Measurements from ENCODE around the gene DMWD.
A peak's percentile ranks its signal among the peaks of the same experiment; 100 is the strongest.
"Not testable (repeated sequence)": the region's sequence is repeated elsewhere in the genome, so short reads cannot be mapped to it uniquely, and the experiment has no call there.

Gene DMWD

DNA sequence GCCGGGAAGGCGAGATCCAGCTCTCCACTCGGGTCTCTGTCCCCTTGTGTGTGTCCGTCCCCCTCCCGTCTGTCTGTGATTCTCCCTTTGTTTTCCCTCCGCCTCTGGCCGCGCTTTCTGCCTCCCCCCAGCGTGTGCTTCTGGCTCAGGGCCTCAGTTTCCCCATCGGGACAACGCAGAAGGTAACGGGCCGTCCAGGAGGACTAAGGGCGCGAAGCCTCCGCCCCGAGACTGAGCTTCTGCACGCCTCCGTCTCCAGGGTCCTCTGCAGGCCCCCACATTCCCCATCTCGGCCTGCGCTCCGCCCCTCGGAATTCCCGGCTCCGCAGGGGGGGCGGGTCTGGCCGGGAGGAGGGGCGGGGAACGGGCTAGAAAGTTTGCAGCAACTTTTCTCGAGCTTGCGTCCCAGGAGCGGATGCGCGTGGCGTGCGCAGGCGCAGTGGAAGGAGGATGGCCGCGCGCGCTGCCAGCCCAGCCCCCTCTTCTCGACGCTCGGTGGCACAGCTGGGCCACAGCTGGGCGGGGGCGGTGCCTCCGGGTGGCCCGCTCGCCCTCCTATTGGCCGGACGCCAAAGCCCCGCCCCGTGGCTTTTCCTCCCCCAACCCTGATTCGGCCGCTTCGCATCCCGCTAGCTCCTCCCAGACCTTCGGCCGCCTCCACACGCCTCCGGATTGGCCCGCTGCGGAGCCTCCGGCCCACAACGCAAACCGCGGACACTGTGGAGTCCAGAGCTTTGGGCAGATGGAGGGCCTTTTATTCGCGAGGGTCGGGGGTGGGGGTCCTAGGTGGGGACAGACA, 23.5 kb downstream of the DMWD start, which contains the start of gene SIX5:
Gene SIX5 (minus strand): TSS at position 269 of the 799 bp plus-strand sequence. CDS start 408 bp downstream, outside the sequence.
- DNase-seq = peak; percentile 91

DNA sequence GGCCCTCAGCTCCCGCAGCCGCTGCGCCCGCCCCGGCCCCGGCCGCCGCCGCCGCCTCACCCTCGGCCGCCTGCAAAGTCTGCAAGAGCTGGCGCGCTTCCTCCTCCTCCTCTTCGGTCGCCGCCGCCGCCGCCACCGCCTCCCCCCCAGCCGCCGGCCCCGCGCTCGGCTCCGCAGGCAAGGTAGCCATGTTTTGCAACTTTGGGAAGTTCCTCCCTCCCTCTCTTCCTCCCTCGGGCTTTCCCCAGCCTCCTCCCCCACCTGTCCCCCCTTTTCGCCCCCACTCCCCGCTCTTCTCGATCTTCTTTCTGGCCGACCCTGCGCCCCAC, 24.0 kb downstream of the DMWD start:
- DNase-seq = peak; percentile 38

DNA sequence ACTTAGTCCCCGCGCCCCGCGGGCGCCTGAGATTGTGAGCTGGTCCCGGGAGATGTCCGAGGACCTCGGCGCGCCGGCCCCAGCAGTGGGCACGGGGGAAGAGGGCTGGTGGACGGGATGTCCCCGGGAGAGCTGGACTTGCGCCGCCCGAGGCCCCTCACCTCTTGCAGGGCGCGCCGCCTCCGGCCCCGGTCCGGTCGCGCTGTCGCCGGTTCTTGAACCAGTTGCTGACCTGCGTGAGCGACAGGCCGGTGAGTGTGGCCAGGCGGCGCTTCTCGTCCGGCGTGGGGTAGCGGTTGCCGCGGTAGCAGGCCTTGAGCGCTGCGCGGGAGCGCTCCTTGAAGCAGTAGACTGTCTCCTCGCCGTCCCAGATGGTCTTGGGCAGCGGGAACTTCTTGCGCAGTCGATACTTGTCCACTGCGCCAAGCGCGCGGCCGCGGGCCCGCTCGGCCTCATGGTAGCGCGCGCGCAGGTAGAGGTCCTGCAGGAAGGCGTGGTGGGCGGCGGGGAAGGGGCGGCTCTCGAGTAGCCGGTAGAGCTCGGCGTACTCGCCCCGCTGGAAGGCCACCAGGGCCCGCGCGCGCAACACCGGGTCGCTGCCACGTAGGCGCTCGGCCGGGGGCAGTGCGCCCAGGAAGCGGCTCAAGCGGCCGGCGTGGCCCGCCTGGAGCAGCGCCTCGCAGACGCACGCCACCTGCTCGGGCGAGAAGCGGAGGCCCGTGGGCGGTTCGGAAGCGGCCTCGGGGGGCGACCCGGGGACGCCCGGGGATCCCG, 24.6 kb downstream of the DMWD start:
- DNase-seq = no peak

DNA sequence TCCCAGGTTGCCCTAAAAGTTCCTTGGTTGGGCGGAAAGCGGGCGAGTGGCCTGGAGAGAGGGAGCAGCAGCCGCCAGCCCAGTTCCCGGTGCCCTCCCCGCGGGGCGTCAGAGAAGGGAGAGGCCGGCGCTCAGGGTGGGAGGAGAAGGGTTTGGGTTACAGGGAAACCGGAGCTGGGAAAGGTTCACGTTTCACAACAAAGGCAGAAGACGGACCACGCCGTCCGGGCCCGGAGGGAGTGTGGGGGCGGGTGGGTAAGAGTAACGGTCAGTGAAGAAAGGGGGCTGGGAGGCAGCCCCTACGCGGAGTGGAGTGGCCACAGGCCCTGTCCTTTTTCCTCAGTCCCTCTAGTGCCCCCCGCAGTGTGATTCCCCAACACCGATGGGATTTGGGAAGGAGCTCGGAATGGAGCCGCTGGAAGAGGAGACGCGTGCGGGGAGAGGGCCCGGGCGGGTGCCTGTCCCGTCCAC, 25.2 kb downstream of the DMWD start:
- no peak for DNase-seq

DNA sequence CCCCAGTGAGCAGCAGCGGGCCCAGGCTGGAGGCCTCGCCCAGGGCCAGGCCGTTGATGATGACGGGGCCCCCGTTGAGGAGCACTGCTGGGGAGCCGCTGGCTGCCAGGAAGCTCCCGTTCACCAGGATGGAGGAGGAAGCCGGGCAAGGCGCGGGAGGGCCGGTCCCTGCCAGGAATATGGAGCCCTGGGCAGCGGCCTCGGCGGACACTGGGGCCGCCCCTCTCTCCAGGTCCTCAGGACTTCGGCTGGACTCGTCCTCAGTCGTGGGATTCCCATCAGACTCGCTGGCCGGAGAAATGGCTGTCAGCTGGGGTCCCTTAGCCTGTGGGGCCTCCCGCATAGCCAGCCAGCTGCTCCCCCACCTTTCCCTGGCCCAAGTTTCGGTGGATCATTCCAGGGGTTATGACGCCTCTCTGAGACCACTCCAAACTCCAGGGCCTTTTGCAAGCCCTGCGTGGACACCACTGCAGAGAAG, 25.7 kb downstream of the DMWD start:
- no peak for DNase-seq

DNA sequence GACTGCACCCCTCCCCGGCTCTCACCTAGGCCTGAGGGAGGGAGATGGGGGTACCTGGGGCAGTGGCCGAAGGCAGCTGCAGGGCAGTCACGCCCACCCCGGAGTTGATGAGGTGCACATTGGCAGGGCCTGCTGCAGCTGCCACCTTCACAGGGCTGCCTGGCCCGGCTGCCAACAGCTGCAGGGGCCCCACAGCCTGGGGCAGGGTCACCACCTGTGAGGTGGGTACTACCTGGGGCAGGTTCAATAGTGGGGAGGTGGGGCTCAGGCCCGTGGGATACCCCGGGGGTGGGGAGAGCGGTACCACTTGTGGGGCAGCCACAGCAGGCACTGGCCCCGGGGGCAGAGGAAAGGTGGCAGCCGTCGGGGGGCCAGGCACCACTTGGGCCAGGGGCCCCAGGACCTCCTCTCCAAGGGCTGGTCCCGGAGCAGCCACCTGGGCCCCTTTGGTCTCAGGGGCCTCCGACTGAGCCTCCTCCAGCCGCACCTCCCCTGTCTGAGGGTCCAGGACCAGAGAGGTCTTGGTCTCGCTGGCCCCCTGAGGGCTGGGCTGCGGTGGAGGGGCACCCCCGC, 26.3 kb downstream of the DMWD start:
- DNase-seq = no peak

DNA sequence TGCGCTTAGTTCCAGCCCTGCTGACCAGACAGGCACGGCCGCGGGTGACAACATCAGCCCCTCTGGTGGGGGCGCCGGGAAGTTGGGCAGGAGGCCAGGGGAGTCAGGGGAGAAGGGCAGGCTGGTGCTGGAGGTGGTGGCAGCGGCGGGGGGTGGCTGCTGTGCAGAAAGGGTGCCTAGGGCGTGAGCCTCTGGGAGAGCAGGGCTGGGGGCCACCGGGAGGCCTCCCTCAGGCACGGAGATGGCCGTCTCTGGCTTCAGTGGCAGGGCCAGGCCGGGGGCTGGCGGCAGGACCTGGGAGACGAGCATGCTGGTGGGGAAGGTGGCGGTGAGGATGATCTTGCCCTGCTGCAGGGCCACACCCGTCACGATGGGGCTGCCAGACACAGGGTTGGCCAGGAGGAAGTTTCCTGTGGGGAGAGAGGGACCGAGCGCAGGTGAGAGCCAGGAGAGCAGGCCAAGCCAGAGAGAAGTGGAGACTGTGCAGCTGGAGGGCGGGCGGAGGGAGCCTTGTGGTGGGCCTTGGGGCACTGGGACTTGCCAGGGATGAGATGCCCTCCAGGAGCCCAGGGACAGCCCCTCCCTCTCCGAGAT, 26.8 kb downstream of the DMWD start:
- no peak for DNase-seq

DNA sequence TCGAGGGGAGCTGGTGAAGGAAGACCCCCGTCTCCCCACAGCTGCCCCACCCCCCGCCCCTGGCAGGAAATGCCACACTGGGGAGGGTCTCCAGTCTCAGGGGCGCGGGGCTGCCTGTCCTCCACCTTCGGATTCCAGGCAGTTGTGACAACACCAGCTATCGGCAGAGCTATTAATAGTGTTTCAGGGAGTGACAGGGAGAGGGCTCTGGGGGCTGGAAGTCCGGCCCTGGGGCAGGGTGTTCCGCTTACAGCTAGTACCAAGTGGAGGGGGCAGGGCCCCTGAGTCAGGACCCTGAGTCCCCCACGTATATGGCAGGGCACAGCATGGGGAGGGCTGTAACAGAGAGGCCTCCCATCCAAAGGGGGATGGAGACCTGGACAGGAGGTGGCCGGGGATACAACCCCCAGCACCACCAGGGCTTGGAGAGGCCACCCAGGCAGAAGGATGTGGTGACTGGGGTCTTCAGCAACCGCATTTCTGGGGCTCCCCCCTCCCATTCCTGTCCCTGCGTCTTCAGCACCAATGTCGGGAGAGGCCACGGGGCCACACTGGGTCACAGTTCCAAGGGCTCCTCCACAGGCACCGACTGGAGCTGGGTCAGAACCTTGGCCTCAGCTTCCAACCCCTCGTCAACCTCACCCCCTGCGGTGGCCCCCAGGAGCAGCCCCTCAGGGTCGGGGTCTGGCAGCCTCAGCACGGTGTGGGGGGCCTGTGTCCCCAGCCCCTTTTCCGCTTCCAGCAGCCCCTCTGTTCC, 27.5 kb downstream of the DMWD start:
- no peak for DNase-seq

DNA sequence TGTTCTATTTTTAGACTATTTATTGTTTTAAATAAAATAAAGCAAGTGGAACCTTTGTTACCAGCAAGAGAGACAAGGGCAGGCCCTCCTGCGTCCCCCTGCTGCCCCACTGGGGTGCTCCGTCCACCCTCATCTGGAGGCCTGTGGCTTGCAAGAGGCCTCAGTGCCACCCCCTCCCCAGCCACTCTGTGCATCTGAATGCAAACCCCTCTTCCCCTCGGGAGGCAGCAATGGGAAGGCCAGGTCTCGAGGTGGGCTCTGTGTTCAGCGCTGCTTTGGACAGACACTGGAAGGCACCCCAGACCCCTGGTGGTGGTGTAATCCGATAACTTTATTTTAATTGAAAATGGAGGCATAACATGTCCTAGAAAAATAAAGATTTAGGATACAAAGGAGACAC, 28.2 kb downstream of the DMWD start:
- no peak for DNase-seq

DNA sequence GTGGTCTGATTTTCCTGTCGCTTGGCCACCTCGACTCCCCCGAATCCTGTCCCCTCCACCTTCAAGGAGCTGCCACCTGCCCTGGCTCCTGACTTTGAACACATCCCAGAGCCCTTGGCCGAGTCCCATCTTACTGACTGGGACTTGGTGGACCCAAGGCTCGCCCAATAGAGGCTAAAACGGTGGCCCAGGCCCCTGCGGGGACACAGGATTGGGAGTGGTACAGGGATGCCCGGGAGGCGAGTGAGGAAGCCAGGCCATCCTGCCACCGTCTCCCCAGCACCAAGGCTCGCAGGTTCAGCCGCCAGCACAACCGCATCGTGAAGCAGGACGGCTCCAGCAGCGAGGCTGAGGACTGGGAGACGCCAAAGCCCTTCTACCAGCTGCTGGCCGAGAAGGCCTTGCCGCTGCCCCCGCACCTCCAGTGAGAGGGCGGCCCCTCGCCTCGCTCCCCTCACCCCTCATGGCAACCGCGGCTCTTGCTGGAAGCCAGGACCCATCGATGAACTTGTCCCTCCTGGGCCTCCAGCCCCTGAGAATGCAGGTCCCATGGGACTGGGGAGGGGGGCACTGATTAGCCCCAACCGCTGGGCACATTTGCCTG, 28.9 kb downstream of the DMWD start:
- no peak for DNase-seq

DNA sequence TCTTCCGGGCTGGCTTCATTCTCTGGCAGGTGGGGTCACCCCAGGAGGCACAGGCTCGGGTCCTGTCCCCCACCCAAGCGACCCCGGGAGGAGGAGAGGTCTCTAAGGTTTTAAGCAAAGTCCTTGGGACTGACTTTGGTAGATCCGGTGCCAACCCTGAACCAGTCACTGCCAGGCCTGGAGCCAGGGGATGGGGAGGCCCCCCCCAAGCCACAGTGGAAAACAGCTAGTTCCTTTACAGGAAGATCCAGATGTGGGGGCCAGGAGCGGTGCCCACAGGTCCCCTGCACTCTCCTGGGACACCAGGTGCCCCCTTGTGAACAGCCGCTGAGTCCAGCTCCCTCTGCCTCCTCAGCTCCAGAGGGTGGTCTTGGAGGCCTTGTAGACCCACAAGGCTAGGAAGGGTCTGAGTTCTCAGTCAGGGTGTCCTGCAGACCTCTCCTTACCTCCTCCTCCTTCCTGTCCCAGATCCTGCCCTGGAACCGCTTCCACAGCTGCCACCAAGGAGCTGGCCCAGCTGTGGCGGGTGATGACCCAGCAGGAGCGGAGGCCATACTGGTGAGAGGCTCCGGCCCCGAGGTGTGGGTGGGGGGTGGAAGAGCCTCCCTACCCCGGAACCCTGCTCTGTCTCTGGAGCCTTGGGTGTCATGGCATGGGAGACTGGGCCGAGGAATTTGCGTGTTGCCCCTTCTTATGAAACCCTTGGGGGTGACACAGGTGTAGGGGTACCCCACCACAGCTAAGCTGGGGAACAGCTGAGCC, 29.6 kb downstream of the DMWD start:
- DNase-seq = no peak

DNA sequence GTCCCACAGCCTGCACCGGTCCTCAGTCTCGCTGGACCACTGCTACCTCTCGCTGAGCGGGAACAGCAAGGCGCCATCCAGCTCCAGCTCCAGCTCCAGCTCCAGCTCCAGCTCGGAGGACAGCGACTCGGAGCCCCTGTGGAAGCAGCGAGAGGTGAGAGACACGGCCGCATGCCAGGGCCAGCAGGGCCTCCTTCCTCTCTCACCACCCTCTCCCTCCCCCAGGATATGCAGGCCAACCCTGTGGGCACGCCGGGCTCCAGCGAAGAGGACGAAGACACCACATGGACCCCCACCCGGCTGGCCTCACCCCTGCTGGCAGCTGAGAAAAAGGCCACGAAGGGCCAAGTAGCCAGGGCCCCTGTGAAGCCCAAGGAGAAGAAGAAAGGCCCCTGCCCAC, 30.9 kb downstream of the DMWD start:
- DNase-seq = no peak

DNA sequence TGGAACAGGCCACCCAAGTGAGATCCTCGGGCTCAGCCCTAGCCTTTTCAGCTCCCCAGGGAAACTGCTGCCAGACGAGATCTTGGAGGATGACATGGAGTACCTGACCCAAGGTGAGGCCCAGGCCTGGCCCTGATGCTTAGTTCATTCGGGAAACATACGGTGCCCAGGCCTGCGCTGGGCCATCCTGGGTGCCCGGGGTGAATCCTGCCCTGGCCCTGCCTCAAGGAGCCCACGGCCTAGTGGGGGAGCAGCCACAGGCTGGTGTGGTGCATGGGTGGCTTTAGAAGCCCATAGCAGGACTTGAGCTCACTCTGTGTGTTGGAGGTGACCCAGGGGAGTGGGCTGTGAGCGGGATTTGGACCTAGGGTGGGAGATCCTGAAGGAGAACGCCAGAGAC, 33.7 kb downstream of the DMWD start:
- DNase-seq = no peak

DNA sequence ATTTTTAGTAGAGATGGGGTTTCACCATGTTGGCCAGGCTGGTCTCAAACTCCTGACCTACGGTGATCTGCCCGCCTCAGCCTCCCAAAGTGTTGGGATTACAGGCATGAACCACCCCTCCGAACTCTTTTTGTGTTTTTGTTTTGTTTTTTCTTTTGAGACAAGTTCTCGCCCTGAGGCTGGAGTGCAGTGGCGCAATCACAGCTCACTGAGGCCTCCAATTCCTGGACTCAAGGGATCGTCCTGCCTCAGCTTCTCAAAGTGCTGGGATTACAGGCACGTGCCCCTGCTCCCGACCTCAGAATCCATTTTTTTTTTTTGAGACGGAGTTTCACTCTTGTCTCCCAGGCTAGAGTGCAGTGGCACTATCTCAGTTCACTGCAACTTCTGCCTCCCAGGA, 35.0 kb downstream of the DMWD start:
- no peak for DNase-seq

DNA sequence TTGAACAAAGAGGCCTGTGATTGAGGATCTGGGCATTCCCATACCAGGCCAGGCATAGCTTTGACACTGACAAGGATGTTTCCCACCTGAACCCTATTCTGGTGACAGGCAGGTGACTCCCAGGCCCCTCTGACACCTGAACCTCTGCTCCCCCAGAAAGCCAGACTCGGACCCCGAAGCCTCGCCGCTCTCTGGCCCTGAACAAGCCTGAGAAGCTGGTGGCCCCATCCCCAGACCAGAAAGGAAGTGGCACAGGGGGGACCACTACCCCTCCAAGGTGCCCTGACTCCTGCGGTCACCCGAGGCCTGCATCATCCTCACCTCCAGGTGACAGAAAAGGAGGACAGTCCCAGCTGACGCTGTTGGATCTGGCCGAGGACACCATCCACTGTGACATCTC, 38.3 kb downstream of the DMWD start:
- no peak for DNase-seq

DNA sequence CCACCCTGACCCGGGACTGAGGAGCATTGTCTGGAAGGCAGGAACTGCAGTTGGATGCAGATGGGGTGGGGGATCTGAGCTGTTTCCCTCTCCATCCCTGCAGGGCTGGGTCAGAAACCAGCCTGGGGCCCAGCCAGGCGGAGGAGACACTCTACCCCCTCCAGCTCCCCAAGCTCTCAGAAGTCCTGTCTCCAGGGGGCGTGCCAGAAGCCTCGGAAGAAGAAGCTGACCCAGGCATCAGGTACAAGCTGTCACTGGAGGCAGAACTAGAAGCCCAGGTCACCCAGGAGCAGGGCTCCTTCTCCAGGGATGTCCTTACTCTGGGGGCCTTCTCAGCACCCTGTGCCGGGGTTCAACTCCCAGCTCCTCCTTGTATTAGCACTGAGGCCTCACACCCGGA, 39.1 kb downstream of the DMWD start:
- no peak for DNase-seq

DNA sequence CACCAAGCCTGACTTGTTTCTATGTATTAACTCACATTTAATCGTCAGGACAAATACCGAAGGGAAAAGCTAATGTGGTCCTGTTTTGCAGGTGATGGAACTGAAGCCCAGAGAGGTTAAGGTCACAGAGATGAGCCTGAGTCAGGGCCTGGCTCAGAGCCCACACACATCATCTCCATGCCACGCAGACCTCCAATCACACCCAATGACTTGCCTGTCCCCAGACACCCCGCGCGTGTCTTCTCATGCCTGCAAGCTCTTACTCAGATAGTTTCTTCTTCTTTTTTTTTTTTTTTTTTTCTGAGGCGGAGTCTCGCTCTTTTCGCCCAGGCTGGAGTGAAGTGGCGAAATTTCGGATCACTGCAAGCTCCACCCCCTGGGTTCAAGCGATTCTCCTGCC, 40.0 kb downstream of the DMWD start:
- no peak for DNase-seq

DNA sequence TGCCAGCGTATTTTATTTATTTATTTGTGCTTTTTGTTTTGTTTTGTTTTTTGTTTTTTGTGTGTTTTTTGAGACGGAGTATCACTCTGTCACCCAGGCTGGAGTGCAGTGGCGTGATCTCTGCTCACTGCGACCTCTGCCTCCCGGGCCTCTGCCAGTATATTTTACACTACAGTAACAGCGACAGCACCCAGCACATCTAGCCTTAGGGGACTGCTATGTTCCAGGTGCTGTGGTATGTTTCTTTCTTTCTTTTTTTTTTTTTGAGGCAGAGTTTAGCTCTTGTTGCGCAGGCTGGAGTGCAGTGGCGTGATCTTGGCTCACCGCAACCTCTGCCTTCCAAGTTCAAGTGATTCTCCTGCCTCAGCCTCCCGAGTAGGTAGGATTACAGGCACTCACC, 41.2 kb downstream of the DMWD start:
- DNase-seq = not testable (repeated sequence)

DNA sequence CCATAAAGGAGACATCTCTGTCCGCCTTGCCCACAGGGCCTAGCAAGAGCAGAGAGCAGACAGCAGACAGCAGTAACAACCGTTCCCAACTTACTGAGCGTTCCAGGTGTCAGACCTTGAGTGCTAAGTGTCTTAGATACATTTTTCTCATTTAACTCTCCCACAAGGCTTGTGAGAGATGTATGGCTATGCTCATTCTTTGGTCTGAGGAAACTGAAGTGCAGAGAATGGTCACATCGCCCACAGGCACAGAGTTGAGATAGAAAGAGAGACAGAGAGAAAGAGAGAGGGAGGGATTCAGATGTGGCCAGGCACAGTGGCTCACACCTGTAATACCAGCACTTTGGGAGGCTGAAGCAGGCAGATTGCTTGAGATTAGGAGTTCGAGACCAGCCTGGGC, 45.1 kb downstream of the DMWD start:
- no peak for DNase-seq

DNA sequence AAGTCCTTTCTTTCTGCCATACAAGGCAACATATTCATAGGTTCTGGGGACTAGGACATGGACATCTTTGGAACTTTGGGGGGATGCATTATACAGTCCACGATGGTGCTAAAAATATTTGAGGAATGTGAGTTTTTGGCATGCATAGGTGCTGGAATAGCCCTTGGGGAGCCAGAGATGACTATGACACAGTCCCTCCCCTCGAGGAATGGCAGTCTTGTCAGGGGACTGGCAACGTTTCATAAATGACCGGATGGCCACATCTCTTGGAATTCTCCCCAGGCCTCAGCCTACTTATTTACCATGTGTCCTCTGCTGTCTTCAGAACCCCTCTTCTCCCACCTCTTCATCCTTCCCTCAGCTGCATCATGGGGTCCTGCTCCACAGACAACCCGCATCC, 45.8 kb downstream of the DMWD start:
- no peak for DNase-seq

DNA sequence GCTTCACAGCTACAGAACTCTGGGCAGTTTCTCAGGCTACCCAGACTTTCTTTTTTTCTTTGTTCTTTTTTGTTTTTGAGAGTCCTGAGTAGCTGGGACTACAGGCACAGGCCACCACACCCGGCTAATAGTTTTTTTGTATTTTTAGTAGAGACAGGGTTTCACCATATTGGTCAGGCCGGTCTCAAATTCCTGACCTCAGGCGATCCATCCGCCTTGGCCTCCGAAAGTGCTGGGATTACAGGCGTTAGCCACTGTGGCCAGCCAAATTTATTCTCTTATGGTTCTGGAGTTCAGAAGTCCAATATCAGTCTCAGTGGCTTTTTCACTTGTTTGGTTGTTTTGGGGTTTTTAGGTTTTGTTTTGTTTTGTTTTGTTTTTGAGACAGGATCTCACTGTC, 47.0 kb downstream of the DMWD start:
- DNase-seq = no peak

All from activated gamma-delta T cell (primary cell).